Tibial nerve (tissue), 4 donors: ENCODE results near the gene TUSC2. TPM values are rescaled to one million over a fixed set of nuclear protein-coding genes. Genes with fewer than 3 reads are reported as not detected.
"Not testable (repeated sequence)": the region's sequence is repeated elsewhere in the genome, so short reads cannot be mapped to it uniquely, and the experiment has no call there.

Experiments
- DNase-seq, 2 donors: peaks; one replicate each; pipeline ENCODE4 v3.0.0-alpha.2; 2019; ENCODE audit warnings: low spot score in 2 of 2
- H3K27ac ChIP-seq, 4 donors: fragments of 200-600 bp; sonication (generic) in 3 of 4; one replicate each; pipeline ENCODE4 v1.5.1; 2017 to 2019; ENCODE audit warnings: mild to moderate bottlenecking in 1 of 4
- H3K27me3 ChIP-seq, 2 donors: fragments of 200-600 bp; sonication (generic) in 1 of 2; one replicate each; pipeline versions ENCODE4 v1.5.1 to v1.6.0; 2017 to 2019
- H3K36me3 ChIP-seq, 3 donors: fragments of 200-600 bp; sonication (generic); one replicate each; pipeline ENCODE4 v1.5.1; 2018 to 2019
- H3K4me1 ChIP-seq, 4 donors: fragments of 200-600 bp; sonication (generic) in 3 of 4; one replicate each; pipeline ENCODE4 v1.5.1; 2017 to 2019
- H3K4me3 ChIP-seq, 4 donors: fragments of 200-600 bp; sonication (generic) in 3 of 4; one replicate each; pipeline ENCODE4 v1.5.1; 2017 to 2019; ENCODE audit warnings: mild to moderate bottlenecking in 1 of 4, moderate library complexity in 1 of 4
- H3K9me3 ChIP-seq, 4 donors: fragments of 200-600 bp; sonication (generic) in 3 of 4; one replicate each; pipeline ENCODE4 v1.5.1; 2017 to 2019
- CTCF ChIP-seq, 5 experiments: fragments of 200-600 bp in 3 of 5; fragments of 450-650 bp in 2 of 5; sonication (generic) in 3 of 5; IDR thresholded peaks; one replicate each; pipeline ENCODE4 v1.5.1; 2016 to 2019; ENCODE audit warnings: antibody characterized with exemption in 5 of 5, mild to moderate bottlenecking in 3 of 5, moderate library complexity in 2 of 5
- EP300 ChIP-seq, 2 donors: sonication (generic); formaldehyde crosslinking; IDR thresholded peaks; one replicate each; pipeline ENCODE4 v1.6.1; 2017; ENCODE audit warnings: antibody characterized with exemption in 2 of 2, mild to moderate bottlenecking in 1 of 2
- POLR2A ChIP-seq, 2 donors: fragments of 450-650 bp; IDR thresholded peaks; one replicate each; pipeline ENCODE4 v1.6.1; 2017; ENCODE audit warnings: antibody characterized with exemption in 2 of 2, mild to moderate bottlenecking in 2 of 2, moderate library complexity in 2 of 2
- WGBS, 2 donors: methylation state at CpG; one replicate each; pipeline ENCODE4 v1.1.5; 2018; 5-methylcytosine and 5-hydroxymethylcytosine counted together
- total RNA-seq, 4 donors: library from RNA; depleted of rRNA; stranded (reverse); fragments of >200 nt; gene quantifications; one replicate each; pipeline ENCODE4 v1.1.0, GENCODE V29; 2016

TUSC2 gene
- total RNA-seq, 4 donors from 2014 or later, result 19.0 to 31.9 (median 20.8) TPM

- WGBS, 2 donors, result 96 to 99% methylated on average over 4 of the region's 4 CpGs
- no peaks in the 10 kb centered on the region for H3K9me3 ChIP-seq
- no peak for DNase-seq
- no peaks in the 10 kb centered on the region for H3K27me3 ChIP-seq
- no peak for TF ChIP-seq POLR2A (IDR thresholded peaks at IDR 0.05)
- no peak for TF ChIP-seq CTCF (IDR thresholded peaks at IDR 0.05)
- TF ChIP-seq EP300 (IDR thresholded peaks at IDR 0.05), result no peak
- H3K4me1 ChIP-seq, result peaks cover 0 to 38% (median 25%) of the 10 kb centered on the region in 4 donors
- H3K4me3 ChIP-seq, result no peak overlapping the region
- no peak overlapping the region for H3K27ac ChIP-seq
- H3K36me3 ChIP-seq, result peaks cover 0 to 63% (median 0%) of the 10 kb centered on the region in 3 donors
These were observed 13.2 kb downstream of the TUSC2 start for GRCh38 chr3:50314816-50315215.

GRCh38 chr3:50314342-50314741, 13.7 kb downstream of the TUSC2 start:
- Histone ChIP-seq H3K27me3 (no peaks in the 10 kb centered on the region), H3K4me3 (no peak overlapping the region), H3K9me3 (no peaks in the 10 kb centered on the region), H3K4me1 (peaks cover 0 to 35% (median 21%) of the 10 kb centered on the region in 4 donors), H3K27ac (no peak overlapping the region), H3K36me3 (peaks cover 0 to 63% (median 0%) of the 10 kb centered on the region in 3 donors)
- TF ChIP-seq CTCF (IDR thresholded peaks at IDR 0.05), result no peak
- no peak for TF ChIP-seq EP300 (IDR thresholded peaks at IDR 0.05)
- TF ChIP-seq POLR2A (IDR thresholded peaks at IDR 0.05), result no peak
- no peak for DNase-seq
- 81 to 83% methylated on average over 3 of the region's 3 CpGs for WGBS, 2 donors

- not testable (repeated sequence) for DNase-seq
These were observed 16.0 kb downstream of the TUSC2 start for GRCh38 chr3:50312041-50312440.

GRCh38 chr3:50304601-50305000, 23.4 kb downstream of the TUSC2 start:
- peaks cover 0 to 44% (median 27%) of the 10 kb centered on the region in 4 donors for H3K4me1 ChIP-seq
- H3K27me3 ChIP-seq, result no peaks in the 10 kb centered on the region
- TF ChIP-seq POLR2A (IDR thresholded peaks at IDR 0.05), result no peak
- no peak for TF ChIP-seq EP300 (IDR thresholded peaks at IDR 0.05)
- no peak for TF ChIP-seq CTCF (IDR thresholded peaks at IDR 0.05)
- no peaks in the 10 kb centered on the region for H3K9me3 ChIP-seq
- H3K36me3 ChIP-seq, result peaks cover 0 to 19% (median 0%) of the 10 kb centered on the region in 3 donors
- DNase-seq, result no peak
- H3K27ac ChIP-seq, result peak overlapping the region in 2 of 4 donors; percentile 3 to 89
- H3K4me3 ChIP-seq, result no peak overlapping the region

More at GRCh38 chr3:50312041-50312440, 16.0 kb downstream of the TUSC2 start:
- Histone ChIP-seq H3K4me1 (peaks cover 0 to 12% (median 1%) of the 10 kb centered on the region in 4 donors), H3K36me3 (peaks cover 0 to 58% (median 0%) of the 10 kb centered on the region in 3 donors)
- not testable (repeated sequence) for H3K27ac ChIP-seq, H3K4me3 ChIP-seq, H3K9me3 ChIP-seq, H3K27me3 ChIP-seq
- 96 to 97% methylated on average over 14 to 16 of the region's 32 CpGs for WGBS, 2 donors

GRCh38 chr3:50303013-50303815, 24.8 kb downstream of the TUSC2 start, which contains the start of gene HYAL1:
Gene HYAL1 (minus strand): TSS chr3:50303574. CDS start chr3:50302956, 618 bp downstream.
- TF ChIP-seq CTCF (IDR thresholded peaks at IDR 0.05) (peak in 1 of 5 experiments; percentile 16), POLR2A (IDR thresholded peaks at IDR 0.05) (peak in 1 of 2 donors; percentile 49), EP300 (IDR thresholded peaks at IDR 0.05) (peak in 1 of 2 donors; percentile 53)
- peak in 1 of 2 donors; percentile 77 for DNase-seq
- Histone ChIP-seq H3K27ac (peak within 1 kb of the TSS; percentile 45 to 89 (median 75)), H3K4me1 (peaks cover 0 to 51% (median 36%) of the 10 kb centered on the region in 4 donors), H3K9me3 (no peaks in the 10 kb centered on the region), H3K4me3 (peak within 1 kb of the TSS in 2 of 4 donors; percentile 20 to 44), H3K27me3 (no peaks in the 10 kb centered on the region), H3K36me3 (peaks cover 0 to 5% (median 0%) of the 10 kb centered on the region in 3 donors)
- WGBS, 2 donors, result 36 to 41% methylated on average over 10 to 11 of the region's 14 CpGs
